Measurements from ENCODE around the gene ABCG1.

Gene ABCG1

GRCh38 chr21:42278451-42279149 lies 59.7 kb downstream of the ABCG1 start:
- Histone ChIP-seq H3K36me3 (replicated peaks; ENCODE audit: insufficient read depth, low read length) (no peaks in the 10 kb centered on the region), H3K27me3 (replicated peaks; ENCODE audit: insufficient read depth, low read length) (peaks cover 93% of the 10 kb centered on the region), H3K9ac (ENCODE audit: low read length) (no peak overlapping the region), H3K9me3 (replicated peaks; ENCODE audit: insufficient read depth, low read length) (no peaks in the 10 kb centered on the region), H3K9me2 (replicated peaks; ENCODE audit: insufficient read depth, low read length) (no peaks in the 10 kb centered on the region), H3K27ac (ENCODE audit: low read length) (no peak overlapping the region), H3K4me2 (ENCODE audit: low read depth, low read length) (no peak overlapping the region), H4K20me1 (ENCODE audit: insufficient read depth, low read length) (no peaks in the 10 kb centered on the region), H3K4me3 (ENCODE audit: low read length) (no peak overlapping the region), H3K79me2 (ENCODE audit: low read length) (no peaks in the 10 kb centered on the region), H3F3A (ENCODE audit: insufficient read depth, low read length) (no peaks in the 10 kb centered on the region), H3K4me1 (ENCODE audit: low read length) (no peaks in the 10 kb centered on the region), H2AFZ (ENCODE audit: low read length) (no peak overlapping the region)
- DNase-seq = no peak
- TF ChIP-seq, protein P1, sequence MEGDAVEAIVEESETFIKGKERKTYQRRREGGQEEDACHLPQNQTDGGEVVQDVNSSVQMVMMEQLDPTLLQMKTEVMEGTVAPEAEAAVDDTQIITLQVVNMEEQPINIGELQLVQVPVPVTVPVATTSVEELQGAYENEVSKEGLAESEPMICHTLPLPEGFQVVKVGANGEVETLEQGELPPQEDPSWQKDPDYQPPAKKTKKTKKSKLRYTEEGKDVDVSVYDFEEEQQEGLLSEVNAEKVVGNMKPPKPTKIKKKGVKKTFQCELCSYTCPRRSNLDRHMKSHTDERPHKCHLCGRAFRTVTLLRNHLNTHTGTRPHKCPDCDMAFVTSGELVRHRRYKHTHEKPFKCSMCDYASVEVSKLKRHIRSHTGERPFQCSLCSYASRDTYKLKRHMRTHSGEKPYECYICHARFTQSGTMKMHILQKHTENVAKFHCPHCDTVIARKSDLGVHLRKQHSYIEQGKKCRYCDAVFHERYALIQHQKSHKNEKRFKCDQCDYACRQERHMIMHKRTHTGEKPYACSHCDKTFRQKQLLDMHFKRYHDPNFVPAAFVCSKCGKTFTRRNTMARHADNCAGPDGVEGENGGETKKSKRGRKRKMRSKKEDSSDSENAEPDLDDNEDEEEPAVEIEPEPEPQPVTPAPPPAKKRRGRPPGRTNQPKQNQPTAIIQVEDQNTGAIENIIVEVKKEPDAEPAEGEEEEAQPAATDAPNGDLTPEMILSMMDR (IDR thresholded peaks at IDR 0.05; ENCODE audit: low read length) = no peak
- TF ChIP-seq EZH2phosphoT487 (IDR thresholded peaks at IDR 0.05; ENCODE audit: low read length) = no peak
- TF ChIP-seq EZH2 (optimal IDR thresholded peaks at IDR 0.05; ENCODE audit: low read depth, low read length) = no peak

DNA sequence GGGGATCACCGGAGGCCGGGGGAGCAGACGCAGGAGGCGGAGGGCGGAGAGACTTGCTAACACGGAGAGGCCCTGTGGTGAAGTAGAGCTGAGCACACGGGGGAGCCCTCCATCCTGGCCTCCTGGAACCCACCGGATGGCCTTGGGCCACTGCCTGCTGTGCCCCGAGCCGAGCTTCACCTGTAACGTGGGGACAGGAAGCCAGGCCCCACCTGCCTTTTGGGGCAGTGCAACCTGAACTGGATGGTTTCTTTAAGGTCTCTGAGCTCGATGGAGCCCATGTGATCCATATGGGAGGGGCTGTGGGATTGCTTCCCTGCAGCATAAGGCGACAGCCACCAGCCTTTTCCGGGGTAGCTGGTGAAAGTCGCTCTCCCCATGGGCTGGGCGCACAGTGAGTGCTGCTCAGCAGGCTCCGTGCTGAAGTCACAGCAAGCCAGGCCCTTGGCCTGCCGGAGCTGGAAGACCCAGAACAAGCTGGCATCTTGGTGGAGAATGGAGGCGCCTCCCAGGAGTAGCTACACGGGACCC lies 60.5 kb downstream of the ABCG1 start:
- Histone ChIP-seq H3K4me1 (ENCODE audit: low read length) (no peaks in the 10 kb centered on the region), H3K9me3 (replicated peaks; ENCODE audit: insufficient read depth, low read length) (no peaks in the 10 kb centered on the region), H3K9ac (ENCODE audit: low read length) (no peak overlapping the region), H3K27me3 (replicated peaks; ENCODE audit: insufficient read depth, low read length) (peaks cover 90% of the 10 kb centered on the region), H3K4me3 (ENCODE audit: low read length) (no peak overlapping the region), H3K27ac (ENCODE audit: low read length) (no peak overlapping the region), H3F3A (ENCODE audit: insufficient read depth, low read length) (no peaks in the 10 kb centered on the region), H3K9me2 (replicated peaks; ENCODE audit: insufficient read depth, low read length) (no peaks in the 10 kb centered on the region), H3K36me3 (replicated peaks; ENCODE audit: insufficient read depth, low read length) (no peaks in the 10 kb centered on the region), H3K4me2 (ENCODE audit: low read depth, low read length) (no peak overlapping the region), H2AFZ (ENCODE audit: low read length) (no peak overlapping the region), H3K79me2 (ENCODE audit: low read length) (no peaks in the 10 kb centered on the region), H4K20me1 (ENCODE audit: insufficient read depth, low read length) (no peaks in the 10 kb centered on the region)
- DNase-seq = no peak
- no peak for TF ChIP-seq EZH2 (optimal IDR thresholded peaks at IDR 0.05; ENCODE audit: low read depth, low read length)
- TF ChIP-seq EZH2phosphoT487 (IDR thresholded peaks at IDR 0.05; ENCODE audit: low read length) = no peak
- TF ChIP-seq, protein P1 (IDR thresholded peaks at IDR 0.05; ENCODE audit: low read length) = no peak

DNA sequence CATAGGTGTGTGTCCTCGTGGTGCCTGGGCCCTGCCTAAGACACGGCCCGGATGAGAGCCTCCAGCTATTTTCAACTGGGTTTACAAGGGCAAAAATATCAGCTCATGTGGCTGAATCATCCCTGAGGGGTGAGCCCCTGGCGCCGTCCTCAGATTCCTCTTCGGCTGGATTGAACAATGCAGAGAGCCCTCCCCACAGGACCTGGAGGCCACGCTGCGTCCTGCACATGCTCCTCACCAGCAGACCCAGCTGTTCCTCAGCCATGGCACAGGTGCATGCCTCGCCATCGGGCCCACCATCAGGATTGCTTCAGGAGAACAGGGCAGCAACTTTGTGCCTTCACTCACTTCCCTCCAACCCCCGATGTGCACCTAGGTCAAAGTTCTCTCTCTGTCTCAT lies 60.9 kb downstream of the ABCG1 start:
- H3K36me3 ChIP-seq (replicated peaks; ENCODE audit: insufficient read depth, low read length) = no peaks in the 10 kb centered on the region
- H3K27me3 ChIP-seq (replicated peaks; ENCODE audit: insufficient read depth, low read length) = peaks cover 91% of the 10 kb centered on the region
- no peaks in the 10 kb centered on the region for H3K9me2 ChIP-seq (replicated peaks; ENCODE audit: insufficient read depth, low read length)
- no peaks in the 10 kb centered on the region for H3K9me3 ChIP-seq (replicated peaks; ENCODE audit: insufficient read depth, low read length)
- H4K20me1 ChIP-seq (ENCODE audit: insufficient read depth, low read length) = no peaks in the 10 kb centered on the region
- no peaks in the 10 kb centered on the region for H3K4me1 ChIP-seq (ENCODE audit: low read length)
- H3K27ac ChIP-seq (ENCODE audit: low read length) = no peak overlapping the region
- no peak overlapping the region for H3K4me2 ChIP-seq (ENCODE audit: low read depth, low read length)
- no peak overlapping the region for H3K4me3 ChIP-seq (ENCODE audit: low read length)
- no peak overlapping the region for H2AFZ ChIP-seq (ENCODE audit: low read length)
- no peaks in the 10 kb centered on the region for H3F3A ChIP-seq (ENCODE audit: insufficient read depth, low read length)
- no peak overlapping the region for H3K9ac ChIP-seq (ENCODE audit: low read length)
- TF ChIP-seq EZH2 (optimal IDR thresholded peaks at IDR 0.05; ENCODE audit: low read depth, low read length) = no peak
- TF ChIP-seq, protein P1 (IDR thresholded peaks at IDR 0.05; ENCODE audit: low read length) = no peak
- TF ChIP-seq EZH2phosphoT487 (IDR thresholded peaks at IDR 0.05; ENCODE audit: low read length) = no peak
- DNase-seq = no peak
- H3K79me2 ChIP-seq (ENCODE audit: low read length) = no peaks in the 10 kb centered on the region
